ENCODE data around the gene MAGI1.

GRCh38 chr3:65758438-65758837, 280.3 kb downstream of the MAGI1 start:
- no peak for TF ChIP-seq FOXM1 (IDR thresholded peaks at IDR 0.05; ENCODE audit: borderline replicate concordance)
- no peak for TF ChIP-seq NFRKB (IDR thresholded peaks at IDR 0.05)
- TF ChIP-seq FOXK2 (IDR thresholded peaks at IDR 0.05), result no peak
- no peak for TF ChIP-seq SP1 (IDR thresholded peaks at IDR 0.05)
- TF ChIP-seq TARDBP (IDR thresholded peaks at IDR 0.05), result no peak
- no peak for TF ChIP-seq SUZ12 (IDR thresholded peaks at IDR 0.05)
- TF ChIP-seq ARNT (IDR thresholded peaks at IDR 0.05), result no peak
- no peak for TF ChIP-seq HDGF (IDR thresholded peaks at IDR 0.05; ENCODE audit: borderline replicate concordance)
- no peak for TF ChIP-seq ELF4 (IDR thresholded peaks at IDR 0.05)
- no peak for TF ChIP-seq L3MBTL2 (conservative IDR thresholded peaks at IDR 0.05)

All from HEK293T (cell line).